HFFc6 (cell line): Measurements from ENCODE around the gene FYN. TPM values are rescaled to one million over a fixed set of nuclear protein-coding genes. Genes with fewer than 3 reads are reported as not detected.

Experiments used
- DNase-seq: peaks from one replicate; pipeline ENCODE4 v3.0.0-alpha.2; 2018
- H3K27ac Mint-ChIP-seq: 2 replicates; pipeline ENCODE4 v1.8.0; 2020; ENCODE audit warnings: mild to moderate bottlenecking, mixed read lengths
- H3K27me3 Mint-ChIP-seq: 2 replicates; pipeline ENCODE4 v1.8.0; 2021; ENCODE audit warnings: mild to moderate bottlenecking, moderate library complexity, mixed read lengths; ENCODE audit not compliant: insufficient read depth
- H3K36me3 Mint-ChIP-seq: 2 replicates; pipeline ENCODE4 v1.8.0; 2021; ENCODE audit warnings: low read depth, mixed read lengths
- H3K4me1 Mint-ChIP-seq: 2 replicates; pipeline ENCODE4 v1.8.0; 2020; ENCODE audit warnings: low read depth, mixed read lengths
- H3K4me3 Mint-ChIP-seq: 2 replicates; pipeline ENCODE4 v1.8.0; 2020; ENCODE audit warnings: mild to moderate bottlenecking, moderate library complexity, mixed read lengths
- H3K9me3 Mint-ChIP-seq: 2 replicates; pipeline ENCODE4 v1.8.0; 2020; ENCODE audit warnings: mild to moderate bottlenecking, mixed read lengths
- CTCF ChIP-seq: fragments of 200-600 bp; sonication (generic); IDR thresholded peaks from 2 replicates; pipeline ENCODE4 v1.5.0; 2021; ENCODE audit warnings: antibody characterized with exemption, mild to moderate bottlenecking
- total RNA-seq, 6 experiments: library from RNA; stranded (reverse); fragmentation: NEBNext Ultra II Directional; extraction: Animal tissue kit (Norgen Biotek cat#: 25700); gene quantifications; 2 replicates in 1 of 6; 3 replicates in 5 of 6; pipeline ENCODE4 v1.2.3, GENCODE V29; 2021

Gene FYN
- total RNA-seq, 6 experiments from 2014 or later = 41.5 to 59.9 (median 49.7) TPM

- Mint-ChIP-seq H3K36me3 (peaks cover 10% of the 10 kb centered on the region), H3K4me3 (no peak overlapping the region), H3K27ac (no peak overlapping the region), H3K27me3 (no peaks in the 10 kb centered on the region; the same call in 1 of the 2 replicates), H3K9me3 (no peaks in the 10 kb centered on the region; the same call in 1 of the 2 replicates), H3K4me1 (peaks cover 44% of the 10 kb centered on the region)
- TF ChIP-seq CTCF = no peak
- no peak for DNase-seq
Measured at GRCh38 chr6:111724505-111724904, 148.7 kb downstream of the FYN start.

- Mint-ChIP-seq H3K4me1 (peaks cover 44% of the 10 kb centered on the region), H3K4me3 (no peak overlapping the region), H3K27me3 (no peaks in the 10 kb centered on the region; the same call in 1 of the 2 replicates), H3K27ac (no peak overlapping the region), H3K9me3 (no peaks in the 10 kb centered on the region; the same call in 1 of the 2 replicates), H3K36me3 (peaks cover 10% of the 10 kb centered on the region)
- TF ChIP-seq CTCF = no peak
- no peak for DNase-seq
Measured at GRCh38 chr6:111724039-111724438, 149.2 kb downstream of the FYN start.

GRCh38 chr6:111723412-111723970, 149.8 kb downstream of the FYN start:
- Mint-ChIP-seq H3K36me3 (peaks cover 10% of the 10 kb centered on the region), H3K27ac (no peak overlapping the region), H3K4me1 (peaks cover 44% of the 10 kb centered on the region), H3K27me3 (no peaks in the 10 kb centered on the region; the same call in 1 of the 2 replicates), H3K4me3 (no peak overlapping the region), H3K9me3 (no peaks in the 10 kb centered on the region; the same call in 1 of the 2 replicates)
- DNase-seq = no peak
- no peak for TF ChIP-seq CTCF

- Mint-ChIP-seq H3K4me1 (peaks cover 34% of the 10 kb centered on the region), H3K4me3 (no peak overlapping the region), H3K27ac (no peak overlapping the region), H3K36me3 (peaks cover 10% of the 10 kb centered on the region), H3K27me3 (no peaks in the 10 kb centered on the region; the same call in 1 of the 2 replicates), H3K9me3 (no peaks in the 10 kb centered on the region; the same call in 1 of the 2 replicates)
- TF ChIP-seq CTCF = no peak
- peak; percentile 5 for DNase-seq
Measured at GRCh38 chr6:111722179-111722731, 151.0 kb downstream of the FYN start.

- H3K9me3 Mint-ChIP-seq = no peaks in the 10 kb centered on the region; the same call in 1 of the 2 replicates
- H3K27me3 Mint-ChIP-seq = no peaks in the 10 kb centered on the region; the same call in 1 of the 2 replicates
- peak; percentile 86 for TF ChIP-seq CTCF
- H3K27ac Mint-ChIP-seq = no peak overlapping the region
- peak; percentile 41 for DNase-seq
- no peak overlapping the region for H3K4me3 Mint-ChIP-seq
- H3K36me3 Mint-ChIP-seq = peaks cover 10% of the 10 kb centered on the region
- H3K4me1 Mint-ChIP-seq = peaks cover 29% of the 10 kb centered on the region
Measured at GRCh38 chr6:111721753-111722154, 151.5 kb downstream of the FYN start.
